WTC11 (cell line): ENCODE results near the gene APOH. TPM values are rescaled to one million over a fixed set of nuclear protein-coding genes. Genes with fewer than 3 reads are reported as not detected.
A peak's percentile ranks its signal among the peaks of the same experiment; 100 is the strongest.

Experiments
- ATAC-seq: fragments of 200-7000 bp; cut with Tn5 transposase; 2 replicates; pipeline ENCODE4 v1.10.0; 2021; ENCODE audit warnings: mild to moderate bottlenecking, moderate library complexity
- CTCF ChIA-PET: fragments of 300-600 bp; sonication (Branson Sonifier 250); formaldehyde crosslinking; loops from one replicate; lab custom pipeline; 2021; ENCODE audit warnings: antibody characterized with exemption; lab: Charles Lee
- POLR2A ChIA-PET: fragments of 350-600 bp; sonication (Branson Sonifier 250); formaldehyde crosslinking; loops from one replicate; lab custom pipeline; 2021; ENCODE audit warnings: antibody characterized with exemption; lab: Charles Lee
- DNase-seq: peaks from one replicate; pipeline ENCODE4 v3.0.0; 2021; ENCODE audit warnings: low spot score
- H3K27ac Mint-ChIP-seq: 2 replicates; pipeline ENCODE4 v1.8.0; 2021; ENCODE audit warnings: mixed read lengths
- H3K27me3 Mint-ChIP-seq: 2 replicates; pipeline ENCODE4 v1.8.0; 2021; ENCODE audit warnings: low read depth, mild to moderate bottlenecking, moderate library complexity, mixed read lengths
- H3K36me3 Mint-ChIP-seq: 2 replicates; pipeline ENCODE4 v1.8.0; 2021; ENCODE audit warnings: mixed read lengths
- H3K4me1 Mint-ChIP-seq: 2 replicates; pipeline ENCODE4 v1.8.0; 2022; ENCODE audit warnings: mixed read lengths
- H3K4me3 Mint-ChIP-seq: 2 replicates; pipeline ENCODE4 v1.8.0; 2021; ENCODE audit warnings: mild to moderate bottlenecking, moderate library complexity, mixed read lengths
- H3K9me3 Mint-ChIP-seq: 2 replicates; pipeline ENCODE4 v1.8.0; 2021; ENCODE audit warnings: mixed read lengths
- CREB1 ChIP-seq: sonication (generic); formaldehyde crosslinking; IDR thresholded peaks from 2 replicates; pipeline ENCODE4 v1.8.0; 2023; ENCODE audit warnings: mild to moderate bottlenecking, missing genetic modification reagents
- ETV6 ChIP-seq: sonication (generic); formaldehyde crosslinking; IDR thresholded peaks from 2 replicates; pipeline ENCODE4 v1.8.1; 2022; ENCODE audit warnings: mild to moderate bottlenecking, missing genetic modification reagents
- FOXK1 ChIP-seq: sonication (generic); formaldehyde crosslinking; IDR thresholded peaks from 2 replicates; pipeline ENCODE4 v1.8.0; 2022; ENCODE audit warnings: mild to moderate bottlenecking, moderate library complexity, missing genetic modification reagents
- JUN ChIP-seq: sonication (generic); formaldehyde crosslinking; IDR thresholded peaks from 2 replicates; pipeline ENCODE4 v1.8.0; 2023; ENCODE audit warnings: mild to moderate bottlenecking, missing genetic modification reagents
- NFE2L1 ChIP-seq: sonication (generic); formaldehyde crosslinking; IDR thresholded peaks from 2 replicates; pipeline ENCODE4 v1.8.1; 2023; ENCODE audit warnings: missing genetic modification reagents
- PRRX2 ChIP-seq: fragments of 250-450 bp; sonication (Bioruptor Pico); IDR thresholded peaks from 2 replicates; pipeline ENCODE4 v1.8.0; 2021; ENCODE audit warnings: mild to moderate bottlenecking
- TEAD1 ChIP-seq: sonication (generic); formaldehyde crosslinking; IDR thresholded peaks from 2 replicates; pipeline ENCODE4 v1.8.0; 2022; ENCODE audit warnings: mild to moderate bottlenecking, missing genetic modification reagents
- ZNF121 ChIP-seq: sonication (generic); formaldehyde crosslinking; IDR thresholded peaks from 2 replicates; pipeline ENCODE4 v1.8.0; 2023; ENCODE audit warnings: missing genetic modification reagents
- ZNF219 ChIP-seq: sonication (generic); formaldehyde crosslinking; IDR thresholded peaks from 2 replicates; pipeline ENCODE4 v1.8.0; 2023; ENCODE audit warnings: missing genetic modification reagents, mild to moderate bottlenecking, borderline replicate concordance
- ZNF232 ChIP-seq: sonication (generic); formaldehyde crosslinking; IDR thresholded peaks from 2 replicates; pipeline ENCODE4 v1.8.0; 2022; ENCODE audit warnings: mild to moderate bottlenecking, missing genetic modification reagents
- ZNF396 ChIP-seq: fragments of 250-450 bp; sonication (Bioruptor Pico); IDR thresholded peaks from 2 replicates; pipeline ENCODE4 v1.8.0; 2021; ENCODE audit warnings: mild to moderate bottlenecking, moderate library complexity, borderline replicate concordance
- total RNA-seq: library from RNA; stranded (reverse); gene quantifications from 3 replicates; pipeline ENCODE4 v1.2.3, GENCODE V29; 2021
- TF ChIP-seq, protein P1 (sequence below): sonication (generic); formaldehyde crosslinking; IDR thresholded peaks from 2 replicates; pipeline ENCODE4 v1.8.0; 2023; ENCODE audit warnings: missing genetic modification reagents, mild to moderate bottlenecking, borderline replicate concordance
- TF ChIP-seq, protein P2 (sequence below): sonication (generic); formaldehyde crosslinking; IDR thresholded peaks from 2 replicates; pipeline ENCODE4 v1.8.0; 2022; ENCODE audit warnings: mild to moderate bottlenecking, missing genetic modification reagents
- TF ChIP-seq, protein P3 (sequence below): sonication (generic); formaldehyde crosslinking; IDR thresholded peaks from 2 replicates; pipeline ENCODE4 v1.8.1; 2023; ENCODE audit warnings: mild to moderate bottlenecking, missing genetic modification reagents, moderate library complexity
- TF ChIP-seq, protein P4 (sequence below): sonication (generic); formaldehyde crosslinking; IDR thresholded peaks from 2 replicates; pipeline ENCODE4 v1.8.1; 2022; ENCODE audit warnings: low read depth, missing genetic modification reagents, borderline replicate concordance
- TF ChIP-seq, protein P5 (sequence below): fragments of 200-600 bp; IDR thresholded peaks from 2 replicates; pipeline ENCODE4 v1.8.0; 2022; ENCODE audit warnings: antibody characterized with exemption
- TF ChIP-seq, protein P6 (sequence below): sonication (generic); formaldehyde crosslinking; IDR thresholded peaks from 2 replicates; pipeline ENCODE4 v1.8.0; 2023; ENCODE audit warnings: mild to moderate bottlenecking, missing genetic modification reagents
- TF ChIP-seq, protein P7 (sequence below): sonication (generic); formaldehyde crosslinking; IDR thresholded peaks from 2 replicates; pipeline ENCODE4 v1.8.0; 2022; ENCODE audit warnings: mild to moderate bottlenecking, missing genetic modification reagents
- TF ChIP-seq, protein P8 (sequence below): sonication (generic); formaldehyde crosslinking; IDR thresholded peaks from 2 replicates; pipeline ENCODE4 v1.8.1; 2023; ENCODE audit warnings: mild to moderate bottlenecking, missing genetic modification reagents, moderate library complexity

The APOH gene
- total RNA-seq, 1 experiment from 2014 or later, result 1.2 TPM

DNA sequence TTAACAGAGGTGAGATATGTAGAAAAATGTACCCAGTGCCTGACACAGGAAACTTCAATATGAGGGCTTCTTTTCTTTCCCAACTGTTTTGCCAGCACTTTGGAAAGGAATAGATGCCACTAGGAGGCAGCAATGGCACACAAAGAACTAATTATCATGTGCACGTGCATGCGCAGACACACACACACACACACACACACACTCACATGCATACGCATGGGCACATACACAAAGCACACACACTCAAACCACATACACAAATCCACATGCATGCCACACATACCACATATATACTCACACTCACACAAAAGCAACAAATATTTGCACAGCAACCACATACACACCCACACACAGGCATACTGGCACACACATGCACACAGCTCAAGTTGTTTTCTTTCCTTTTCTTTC is 28.5 kb downstream of the APOH start:
- ChIA-PET CTCF (interaction anchor here (0.7 to 3.0 kb wide), 12 partner anchors 9 to 527 kb away, joined by 3 to 31 read pairs (median 4); no protein-coding TSS in a partner anchor), POLR2A (no interaction called here)
- Mint-ChIP-seq H3K4me3 (no peak overlapping the region), H3K9me3 (peaks cover 11% of the 10 kb centered on the region), H3K36me3 (no peaks in the 10 kb centered on the region), H3K4me1 (peaks cover 4% of the 10 kb centered on the region), H3K27ac (no peak overlapping the region), H3K27me3 (peaks cover 3% of the 10 kb centered on the region; the same call in 1 of the 2 replicates)
- DNase-seq (peak; percentile 48), ATAC-seq (peak; percentile 62)
- TF ChIP-seq ETV6, result no peak
- TF ChIP-seq, protein P1, sequence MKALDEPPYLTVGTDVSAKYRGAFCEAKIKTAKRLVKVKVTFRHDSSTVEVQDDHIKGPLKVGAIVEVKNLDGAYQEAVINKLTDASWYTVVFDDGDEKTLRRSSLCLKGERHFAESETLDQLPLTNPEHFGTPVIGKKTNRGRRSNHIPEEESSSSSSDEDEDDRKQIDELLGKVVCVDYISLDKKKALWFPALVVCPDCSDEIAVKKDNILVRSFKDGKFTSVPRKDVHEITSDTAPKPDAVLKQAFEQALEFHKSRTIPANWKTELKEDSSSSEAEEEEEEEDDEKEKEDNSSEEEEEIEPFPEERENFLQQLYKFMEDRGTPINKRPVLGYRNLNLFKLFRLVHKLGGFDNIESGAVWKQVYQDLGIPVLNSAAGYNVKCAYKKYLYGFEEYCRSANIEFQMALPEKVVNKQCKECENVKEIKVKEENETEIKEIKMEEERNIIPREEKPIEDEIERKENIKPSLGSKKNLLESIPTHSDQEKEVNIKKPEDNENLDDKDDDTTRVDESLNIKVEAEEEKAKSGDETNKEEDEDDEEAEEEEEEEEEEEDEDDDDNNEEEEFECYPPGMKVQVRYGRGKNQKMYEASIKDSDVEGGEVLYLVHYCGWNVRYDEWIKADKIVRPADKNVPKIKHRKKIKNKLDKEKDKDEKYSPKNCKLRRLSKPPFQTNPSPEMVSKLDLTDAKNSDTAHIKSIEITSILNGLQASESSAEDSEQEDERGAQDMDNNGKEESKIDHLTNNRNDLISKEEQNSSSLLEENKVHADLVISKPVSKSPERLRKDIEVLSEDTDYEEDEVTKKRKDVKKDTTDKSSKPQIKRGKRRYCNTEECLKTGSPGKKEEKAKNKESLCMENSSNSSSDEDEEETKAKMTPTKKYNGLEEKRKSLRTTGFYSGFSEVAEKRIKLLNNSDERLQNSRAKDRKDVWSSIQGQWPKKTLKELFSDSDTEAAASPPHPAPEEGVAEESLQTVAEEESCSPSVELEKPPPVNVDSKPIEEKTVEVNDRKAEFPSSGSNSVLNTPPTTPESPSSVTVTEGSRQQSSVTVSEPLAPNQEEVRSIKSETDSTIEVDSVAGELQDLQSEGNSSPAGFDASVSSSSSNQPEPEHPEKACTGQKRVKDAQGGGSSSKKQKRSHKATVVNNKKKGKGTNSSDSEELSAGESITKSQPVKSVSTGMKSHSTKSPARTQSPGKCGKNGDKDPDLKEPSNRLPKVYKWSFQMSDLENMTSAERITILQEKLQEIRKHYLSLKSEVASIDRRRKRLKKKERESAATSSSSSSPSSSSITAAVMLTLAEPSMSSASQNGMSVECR (CRISPR knock-in tag), result no peak
- TF ChIP-seq, protein P2, sequence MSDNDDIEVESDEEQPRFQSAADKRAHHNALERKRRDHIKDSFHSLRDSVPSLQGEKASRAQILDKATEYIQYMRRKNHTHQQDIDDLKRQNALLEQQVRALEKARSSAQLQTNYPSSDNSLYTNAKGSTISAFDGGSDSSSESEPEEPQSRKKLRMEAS (CRISPR knock-in tag), result peak; percentile 58; the same call in 1 of the 2 replicates
- TF ChIP-seq ZNF232 (CRISPR knock-in tag), result no peak
- TF ChIP-seq PRRX2, result no peak
- TF ChIP-seq, protein P3, sequence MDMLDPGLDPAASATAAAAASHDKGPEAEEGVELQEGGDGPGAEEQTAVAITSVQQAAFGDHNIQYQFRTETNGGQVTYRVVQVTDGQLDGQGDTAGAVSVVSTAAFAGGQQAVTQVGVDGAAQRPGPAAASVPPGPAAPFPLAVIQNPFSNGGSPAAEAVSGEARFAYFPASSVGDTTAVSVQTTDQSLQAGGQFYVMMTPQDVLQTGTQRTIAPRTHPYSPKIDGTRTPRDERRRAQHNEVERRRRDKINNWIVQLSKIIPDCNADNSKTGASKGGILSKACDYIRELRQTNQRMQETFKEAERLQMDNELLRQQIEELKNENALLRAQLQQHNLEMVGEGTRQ (CRISPR knock-in tag), result peak; percentile 35
- TF ChIP-seq, protein P4, sequence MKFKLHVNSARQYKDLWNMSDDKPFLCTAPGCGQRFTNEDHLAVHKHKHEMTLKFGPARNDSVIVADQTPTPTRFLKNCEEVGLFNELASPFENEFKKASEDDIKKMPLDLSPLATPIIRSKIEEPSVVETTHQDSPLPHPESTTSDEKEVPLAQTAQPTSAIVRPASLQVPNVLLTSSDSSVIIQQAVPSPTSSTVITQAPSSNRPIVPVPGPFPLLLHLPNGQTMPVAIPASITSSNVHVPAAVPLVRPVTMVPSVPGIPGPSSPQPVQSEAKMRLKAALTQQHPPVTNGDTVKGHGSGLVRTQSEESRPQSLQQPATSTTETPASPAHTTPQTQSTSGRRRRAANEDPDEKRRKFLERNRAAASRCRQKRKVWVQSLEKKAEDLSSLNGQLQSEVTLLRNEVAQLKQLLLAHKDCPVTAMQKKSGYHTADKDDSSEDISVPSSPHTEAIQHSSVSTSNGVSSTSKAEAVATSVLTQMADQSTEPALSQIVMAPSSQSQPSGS (CRISPR knock-in tag), result no peak
- peak; percentile 24; the same call in 1 of the 2 replicates for TF ChIP-seq TEAD1 (CRISPR knock-in tag)
- 0 out of 2 replicates have a peak, but pooled peaks have one; percentile 40 for TF ChIP-seq FOXK1
- peak; percentile 63; the same call in 1 of the 2 replicates for TF ChIP-seq NFE2L1
- TF ChIP-seq, protein P5, sequence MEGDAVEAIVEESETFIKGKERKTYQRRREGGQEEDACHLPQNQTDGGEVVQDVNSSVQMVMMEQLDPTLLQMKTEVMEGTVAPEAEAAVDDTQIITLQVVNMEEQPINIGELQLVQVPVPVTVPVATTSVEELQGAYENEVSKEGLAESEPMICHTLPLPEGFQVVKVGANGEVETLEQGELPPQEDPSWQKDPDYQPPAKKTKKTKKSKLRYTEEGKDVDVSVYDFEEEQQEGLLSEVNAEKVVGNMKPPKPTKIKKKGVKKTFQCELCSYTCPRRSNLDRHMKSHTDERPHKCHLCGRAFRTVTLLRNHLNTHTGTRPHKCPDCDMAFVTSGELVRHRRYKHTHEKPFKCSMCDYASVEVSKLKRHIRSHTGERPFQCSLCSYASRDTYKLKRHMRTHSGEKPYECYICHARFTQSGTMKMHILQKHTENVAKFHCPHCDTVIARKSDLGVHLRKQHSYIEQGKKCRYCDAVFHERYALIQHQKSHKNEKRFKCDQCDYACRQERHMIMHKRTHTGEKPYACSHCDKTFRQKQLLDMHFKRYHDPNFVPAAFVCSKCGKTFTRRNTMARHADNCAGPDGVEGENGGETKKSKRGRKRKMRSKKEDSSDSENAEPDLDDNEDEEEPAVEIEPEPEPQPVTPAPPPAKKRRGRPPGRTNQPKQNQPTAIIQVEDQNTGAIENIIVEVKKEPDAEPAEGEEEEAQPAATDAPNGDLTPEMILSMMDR, result peak; percentile 41; the same call in 1 of the 2 replicates
- TF ChIP-seq ZNF121 (CRISPR knock-in tag), result no peak

DNA sequence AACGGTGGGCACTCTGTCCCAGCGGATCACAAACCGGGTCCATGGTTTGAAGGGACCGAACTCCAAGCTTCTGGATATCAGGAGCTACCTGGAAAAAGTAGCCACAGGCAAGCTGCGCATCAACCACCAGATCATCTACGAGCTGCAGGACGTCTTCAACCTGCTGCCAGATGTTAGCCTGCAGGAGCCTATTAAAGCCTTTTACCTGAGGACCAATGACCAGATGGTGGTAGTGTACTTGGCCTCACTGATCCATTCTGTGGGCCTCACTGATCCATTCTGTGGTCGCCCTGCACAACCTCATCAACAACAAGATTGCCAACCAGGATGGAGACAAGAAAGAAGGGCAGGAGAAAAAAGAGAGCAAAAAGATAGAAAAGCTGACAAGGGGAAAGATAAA is 31.0 kb downstream of the APOH start:
- Mint-ChIP-seq H3K4me1 (peaks cover 4% of the 10 kb centered on the region), H3K4me3 (no peak overlapping the region), H3K36me3 (no peaks in the 10 kb centered on the region), H3K9me3 (peaks cover 2% of the 10 kb centered on the region; the same call in 1 of the 2 replicates), H3K27ac (no peak overlapping the region), H3K27me3 (peaks cover 2% of the 10 kb centered on the region; the same call in 1 of the 2 replicates)
- POLR2A ChIA-PET, result no interaction called here
- DNase-seq, result no peak
- no peak for ATAC-seq
- CTCF ChIA-PET, result interaction anchor here (0.6 to 1.0 kb wide), 2 partner anchors 207 to 476 kb away, joined by 3 to 7 read pairs; no protein-coding TSS in a partner anchor
- TF ChIP-seq ZNF219, result no peak
- no peak for TF ChIP-seq JUN (CRISPR knock-in tag)
- TF ChIP-seq, protein P5, result no peak
- TF ChIP-seq, protein P6, sequence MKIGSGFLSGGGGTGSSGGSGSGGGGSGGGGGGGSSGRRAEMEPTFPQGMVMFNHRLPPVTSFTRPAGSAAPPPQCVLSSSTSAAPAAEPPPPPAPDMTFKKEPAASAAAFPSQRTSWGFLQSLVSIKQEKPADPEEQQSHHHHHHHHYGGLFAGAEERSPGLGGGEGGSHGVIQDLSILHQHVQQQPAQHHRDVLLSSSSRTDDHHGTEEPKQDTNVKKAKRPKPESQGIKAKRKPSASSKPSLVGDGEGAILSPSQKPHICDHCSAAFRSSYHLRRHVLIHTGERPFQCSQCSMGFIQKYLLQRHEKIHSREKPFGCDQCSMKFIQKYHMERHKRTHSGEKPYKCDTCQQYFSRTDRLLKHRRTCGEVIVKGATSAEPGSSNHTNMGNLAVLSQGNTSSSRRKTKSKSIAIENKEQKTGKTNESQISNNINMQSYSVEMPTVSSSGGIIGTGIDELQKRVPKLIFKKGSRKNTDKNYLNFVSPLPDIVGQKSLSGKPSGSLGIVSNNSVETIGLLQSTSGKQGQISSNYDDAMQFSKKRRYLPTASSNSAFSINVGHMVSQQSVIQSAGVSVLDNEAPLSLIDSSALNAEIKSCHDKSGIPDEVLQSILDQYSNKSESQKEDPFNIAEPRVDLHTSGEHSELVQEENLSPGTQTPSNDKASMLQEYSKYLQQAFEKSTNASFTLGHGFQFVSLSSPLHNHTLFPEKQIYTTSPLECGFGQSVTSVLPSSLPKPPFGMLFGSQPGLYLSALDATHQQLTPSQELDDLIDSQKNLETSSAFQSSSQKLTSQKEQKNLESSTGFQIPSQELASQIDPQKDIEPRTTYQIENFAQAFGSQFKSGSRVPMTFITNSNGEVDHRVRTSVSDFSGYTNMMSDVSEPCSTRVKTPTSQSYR, result no peak
- TF ChIP-seq ZNF396 (CRISPR knock-in tag), result no peak
- TF ChIP-seq CREB1 (CRISPR knock-in tag), result no peak
- TF ChIP-seq, protein P7, sequence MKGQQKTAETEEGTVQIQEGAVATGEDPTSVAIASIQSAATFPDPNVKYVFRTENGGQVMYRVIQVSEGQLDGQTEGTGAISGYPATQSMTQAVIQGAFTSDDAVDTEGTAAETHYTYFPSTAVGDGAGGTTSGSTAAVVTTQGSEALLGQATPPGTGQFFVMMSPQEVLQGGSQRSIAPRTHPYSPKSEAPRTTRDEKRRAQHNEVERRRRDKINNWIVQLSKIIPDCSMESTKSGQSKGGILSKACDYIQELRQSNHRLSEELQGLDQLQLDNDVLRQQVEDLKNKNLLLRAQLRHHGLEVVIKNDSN (CRISPR knock-in tag), result no peak
- TF ChIP-seq FOXK1, result no peak
- TF ChIP-seq, protein P8, sequence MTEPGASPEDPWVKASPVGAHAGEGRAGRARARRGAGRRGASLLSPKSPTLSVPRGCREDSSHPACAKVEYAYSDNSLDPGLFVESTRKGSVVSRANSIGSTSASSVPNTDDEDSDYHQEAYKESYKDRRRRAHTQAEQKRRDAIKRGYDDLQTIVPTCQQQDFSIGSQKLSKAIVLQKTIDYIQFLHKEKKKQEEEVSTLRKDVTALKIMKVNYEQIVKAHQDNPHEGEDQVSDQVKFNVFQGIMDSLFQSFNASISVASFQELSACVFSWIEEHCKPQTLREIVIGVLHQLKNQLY, result no peak
